OCI-LY7 (cell line): ENCODE measurements around the gene ECD. TPM values are rescaled to one million over a fixed set of nuclear protein-coding genes. Genes with fewer than 3 reads are reported as not detected.

Experiments
- BruUV-seq: library from RNA; stranded (reverse); fragments of 400-500 nt; replicated peaks from 2 replicates; lab custom pipeline; 2021; lab: Mats Ljungman, UMichigan
- CTCF ChIA-PET: fragments of 300-600 bp; sonication (Branson Sonifier 250); formaldehyde crosslinking; loops from one replicate; lab custom pipeline; 2022; ENCODE audit warnings: antibody characterized with exemption; ENCODE audit not compliant: unreplicated experiment; lab: Charles Lee
- POLR2A ChIA-PET: fragments of 300-600 bp; sonication (Branson Sonifier 250); formaldehyde crosslinking; loops from one replicate; lab custom pipeline; 2022; ENCODE audit warnings: antibody characterized with exemption; lab: Charles Lee
- DNase-seq: peaks from one replicate; pipeline ENCODE4 v3.0.0-alpha.2; 2015; ENCODE audit warnings: low spot score
- H2AFZ ChIP-seq: fragments of 200-600 bp; sonication (generic), shearing (Covaris generic); 2 replicates; pipeline ENCODE4 v1.6.1; 2014; ENCODE audit warnings: mild to moderate bottlenecking, antibody characterized with exemption, low read length, moderate library complexity
- H3K27ac ChIP-seq: fragments of 200-600 bp; sonication (generic); 2 replicates; pipeline ENCODE4 v1.5.1; 2014; ENCODE audit warnings: mixed run types, low read depth, mild to moderate bottlenecking, moderate library complexity, low read length, inconsistent platforms; ENCODE audit not compliant: poor library complexity, severe bottlenecking
- H3K36me3 ChIP-seq: fragments of 200-600 bp; sonication (generic); 2 replicates; pipeline ENCODE4 v1.6.1; 2014; ENCODE audit warnings: mild to moderate bottlenecking, antibody characterized with exemption, low read length, moderate library complexity, mixed read lengths; ENCODE audit not compliant: insufficient read depth
- H3K4me1 ChIP-seq: fragments of 200-600 bp; sonication (generic); 2 replicates; pipeline ENCODE4 v1.5.1; 2014; ENCODE audit warnings: mild to moderate bottlenecking, low read length; ENCODE audit not compliant: insufficient read depth, poor library complexity, severe bottlenecking
- H3K4me2 ChIP-seq: fragments of 200-600 bp; sonication (generic); 2 replicates; pipeline ENCODE4 v1.6.1; 2014; ENCODE audit warnings: mild to moderate bottlenecking, low read length
- H3K4me3 ChIP-seq: fragments of 200-600 bp; sonication (generic); 2 replicates; pipeline ENCODE4 v1.5.1; 2014; ENCODE audit warnings: mild to moderate bottlenecking, low read depth, low read length; ENCODE audit not compliant: poor library complexity, severe bottlenecking
- H3K79me2 ChIP-seq: fragments of 200-600 bp; sonication (generic); 2 replicates; pipeline ENCODE4 v1.6.1; 2016; ENCODE audit warnings: low read depth, mild to moderate bottlenecking, low read length, moderate library complexity, mixed read lengths; ENCODE audit not compliant: insufficient read depth
- H3K9me2 ChIP-seq: fragments of 200-600 bp; sonication (generic); 2 replicates; pipeline ENCODE4 v1.6.1; 2016; ENCODE audit warnings: mild to moderate bottlenecking, low read length, mixed read lengths; ENCODE audit not compliant: insufficient read depth
- H3K9me3 ChIP-seq: fragments of 200-600 bp; sonication (generic); 2 replicates; pipeline ENCODE4 v1.6.1; 2014; ENCODE audit warnings: mild to moderate bottlenecking, mixed run types, low read length, mixed read lengths
- H4K20me1 ChIP-seq: fragments of 200-600 bp; sonication (generic); 2 replicates; pipeline ENCODE4 v1.6.1; 2014; ENCODE audit warnings: mild to moderate bottlenecking, antibody characterized with exemption, low read length, moderate library complexity, mixed read lengths; ENCODE audit not compliant: insufficient read depth
- EZH2phosphoT487 ChIP-seq: fragments of 200-600 bp; sonication (generic); IDR thresholded peaks from 2 replicates; pipeline ENCODE4 v1.6.1; 2018; ENCODE audit warnings: low read depth, borderline replicate concordance, mild to moderate bottlenecking, mixed run types, antibody characterized with exemption, low read length, moderate library complexity, mixed read lengths
- intact Hi-C: fragments of 100-400 bp; cut with micrococcal nuclease; formaldehyde crosslinking; loops from one replicate; pipeline ENCODE4 v1.10.0; 2022; ENCODE audit not compliant: unreplicated experiment
- total RNA-seq, 2 experiments: library from RNA; depleted of rRNA in 1 of 2; stranded (reverse); fragments of >200 nt in 1 of 2; shearing (Covaris generic) in 1 of 2; gene quantifications; 2 replicates each; pipeline ENCODE4 v1.2.3, GENCODE V29; 2014 to 2022
- TF ChIP-seq, protein P1 (sequence below): fragments of 200-600 bp; sonication (generic); conservative IDR thresholded peaks from 2 replicates; pipeline ENCODE4 v1.5.1; 2014; ENCODE audit warnings: mild to moderate bottlenecking, antibody characterized with exemption, low read length, moderate library complexity, mixed read lengths

ECD gene
- total RNA-seq, 2 experiments from 2014 or later: 24.6 to 26.0 TPM

DNA sequence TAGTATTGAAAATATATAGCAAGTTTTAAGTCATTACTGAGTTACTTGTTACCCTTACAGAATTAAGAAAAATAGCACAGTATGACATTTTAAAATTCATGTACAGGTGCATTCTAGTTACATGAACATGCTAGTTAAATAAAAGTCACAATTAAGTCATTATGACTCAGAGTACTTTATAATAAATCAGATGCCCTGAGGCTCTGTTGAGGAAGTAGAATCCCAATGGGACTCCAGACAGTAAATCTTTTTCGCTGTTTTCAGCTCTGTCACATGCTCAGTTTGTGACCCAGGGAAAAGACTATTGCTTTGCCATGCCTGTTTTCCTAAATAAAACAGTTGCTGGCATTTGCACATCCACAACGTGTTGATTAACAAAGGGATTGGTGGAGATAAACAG lies 36.5 kb downstream of the ECD start:
- H3K9me2 ChIP-seq: no peaks in the 10 kb centered on the region
- H3K4me2 ChIP-seq: no peak overlapping the region
- no peak for DNase-seq
- H3K27ac ChIP-seq: no peak overlapping the region
- no peaks in the 10 kb centered on the region for H3K79me2 ChIP-seq
- TF ChIP-seq EZH2phosphoT487: no peak
- TF ChIP-seq, protein P1, sequence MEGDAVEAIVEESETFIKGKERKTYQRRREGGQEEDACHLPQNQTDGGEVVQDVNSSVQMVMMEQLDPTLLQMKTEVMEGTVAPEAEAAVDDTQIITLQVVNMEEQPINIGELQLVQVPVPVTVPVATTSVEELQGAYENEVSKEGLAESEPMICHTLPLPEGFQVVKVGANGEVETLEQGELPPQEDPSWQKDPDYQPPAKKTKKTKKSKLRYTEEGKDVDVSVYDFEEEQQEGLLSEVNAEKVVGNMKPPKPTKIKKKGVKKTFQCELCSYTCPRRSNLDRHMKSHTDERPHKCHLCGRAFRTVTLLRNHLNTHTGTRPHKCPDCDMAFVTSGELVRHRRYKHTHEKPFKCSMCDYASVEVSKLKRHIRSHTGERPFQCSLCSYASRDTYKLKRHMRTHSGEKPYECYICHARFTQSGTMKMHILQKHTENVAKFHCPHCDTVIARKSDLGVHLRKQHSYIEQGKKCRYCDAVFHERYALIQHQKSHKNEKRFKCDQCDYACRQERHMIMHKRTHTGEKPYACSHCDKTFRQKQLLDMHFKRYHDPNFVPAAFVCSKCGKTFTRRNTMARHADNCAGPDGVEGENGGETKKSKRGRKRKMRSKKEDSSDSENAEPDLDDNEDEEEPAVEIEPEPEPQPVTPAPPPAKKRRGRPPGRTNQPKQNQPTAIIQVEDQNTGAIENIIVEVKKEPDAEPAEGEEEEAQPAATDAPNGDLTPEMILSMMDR: no peak
- no peak overlapping the region for H3K4me3 ChIP-seq
- H4K20me1 ChIP-seq: no peaks in the 10 kb centered on the region
- H3K9me3 ChIP-seq: no peaks in the 10 kb centered on the region
- intact Hi-C loops: no loop called here
- ChIA-PET CTCF (no interaction called here), POLR2A (no interaction called here)
- H2AFZ ChIP-seq: no peak overlapping the region
- no peaks in the 10 kb centered on the region for H3K4me1 ChIP-seq
- peaks cover 72% of the 10 kb centered on the region for H3K36me3 ChIP-seq
- BruUV-seq: no TSS peak

DNA sequence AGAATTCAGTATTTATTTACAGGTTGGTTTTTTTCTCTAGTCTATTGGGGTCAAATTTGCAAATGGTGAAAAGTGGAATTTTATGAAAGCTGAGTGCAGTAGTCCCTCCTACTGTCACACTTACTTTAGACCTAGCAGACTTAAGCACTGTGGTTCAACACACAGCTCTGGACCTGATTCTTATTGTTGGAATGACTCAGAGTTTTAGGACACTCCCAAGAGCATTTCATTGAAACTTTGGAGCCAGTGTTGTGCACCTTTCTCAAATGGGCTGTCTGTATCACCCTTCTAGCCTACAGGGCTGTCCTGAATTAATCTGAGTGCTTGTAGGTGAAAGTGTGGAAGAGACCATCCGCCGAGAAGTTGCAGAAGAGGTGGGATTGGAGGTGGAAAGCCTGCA lies 41.5 kb downstream of the ECD start:
- TF ChIP-seq, protein P1: no peak
- no peak for TF ChIP-seq EZH2phosphoT487
- H3K4me1 ChIP-seq: no peaks in the 10 kb centered on the region
- CTCF ChIA-PET: no interaction called here
- no peak overlapping the region for H3K27ac ChIP-seq
- no peak overlapping the region for H3K4me2 ChIP-seq
- no peaks in the 10 kb centered on the region for H3K79me2 ChIP-seq
- no peaks in the 10 kb centered on the region for H3K9me2 ChIP-seq
- DNase-seq: no peak
- intact Hi-C loops: no loop called here
- BruUV-seq: no TSS peak
- H3K9me3 ChIP-seq: no peaks in the 10 kb centered on the region
- peaks cover 26% of the 10 kb centered on the region for H3K36me3 ChIP-seq
- H3K4me3 ChIP-seq: no peak overlapping the region
- POLR2A ChIA-PET: no interaction called here
- no peaks in the 10 kb centered on the region for H4K20me1 ChIP-seq
- no peak overlapping the region for H2AFZ ChIP-seq

DNA sequence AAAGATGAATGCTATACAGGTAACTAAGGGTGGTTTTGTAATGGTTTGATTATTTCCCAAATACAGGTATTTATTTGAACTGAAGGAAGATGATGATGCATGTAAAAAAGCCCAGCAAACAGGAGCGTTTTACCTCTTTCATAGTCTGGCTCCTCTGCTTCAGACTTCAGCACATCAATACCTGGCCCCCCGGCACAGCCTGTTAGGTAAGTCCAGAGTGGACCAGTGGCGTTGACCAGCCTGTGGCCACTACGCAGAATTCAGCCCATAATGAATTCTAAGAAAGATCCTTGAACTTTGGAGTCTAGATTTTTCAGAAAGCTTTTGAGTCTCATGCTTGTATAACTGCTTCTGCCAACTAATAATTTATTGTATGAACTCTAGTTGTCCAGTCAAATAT lies 47.9 kb downstream of the ECD start:
- POLR2A ChIA-PET: interaction anchor here (0.7 kb wide), 1 partner anchor 1694 kb away, joined by 3 read pairs; no protein-coding TSS in a partner anchor
- no TSS peak for BruUV-seq
- intact Hi-C loops: no loop called here

More for the DNA sequence above, 47.9 kb downstream of the ECD start:
- Histone ChIP-seq H4K20me1 (no peaks in the 10 kb centered on the region), H3K79me2 (no peaks in the 10 kb centered on the region), H3K4me3 (no peak overlapping the region), H2AFZ (no peak overlapping the region), H3K36me3 (peaks cover 13% of the 10 kb centered on the region; the same call in 1 of the 2 replicates), H3K9me2 (no peaks in the 10 kb centered on the region), H3K9me3 (no peaks in the 10 kb centered on the region), H3K27ac (no peak overlapping the region), H3K4me2 (no peak overlapping the region), H3K4me1 (no peaks in the 10 kb centered on the region)
- no peak for DNase-seq
- CTCF ChIA-PET: no interaction called here
- no peak for TF ChIP-seq EZH2phosphoT487
- TF ChIP-seq, protein P1: no peak
